ENCODE measurements around the gene SKIC2.
"Not testable (repeated sequence)": the region's sequence is repeated elsewhere in the genome, so short reads cannot be mapped to it uniquely, and the experiment has no call there.

The SKIC2 gene

GRCh38 chr6:31979238-31979898 lies 20.4 kb downstream of the SKIC2 start:
- POLR2A ChIA-PET: no interaction called here
- CTCF ChIA-PET: interaction anchor here (1.0 to 1.2 kb wide), 3 partner anchors 27 to 29 kb away, joined by 3 to 4 read pairs (median 3); no protein-coding TSS in a partner anchor
- TF ChIP-seq CTCF (IDR thresholded peaks at IDR 0.05; ENCODE audit: control extremely low read depth, extremely low read depth, low read depth, missing control alignments): no peak
- no peak for DNase-seq (ENCODE audit: extremely low spot score)

- CTCF ChIA-PET: interaction anchor here (1.0 to 1.2 kb wide), 2 partner anchors 28 to 29 kb away, joined by 3 to 4 read pairs; no protein-coding TSS in a partner anchor
- POLR2A ChIA-PET; DNase-seq (ENCODE audit: extremely low spot score): not testable (repeated sequence)
Observed at GRCh38 chr6:31980195-31980876, 21.4 kb downstream of the SKIC2 start.

- DNase-seq (ENCODE audit: extremely low spot score); POLR2A ChIA-PET: not testable (repeated sequence)
Observed at GRCh38 chr6:31980998-31981397, 22.0 kb downstream of the SKIC2 start.

GRCh38 chr6:31981744-31982143 lies 22.8 kb downstream of the SKIC2 start, which contains the start of gene C4A:
TSS of gene C4A (plus strand) at chr6:31982057. CDS start at chr6:31982108, 51 bp downstream.
- DNase-seq (ENCODE audit: extremely low spot score); POLR2A ChIA-PET; CTCF ChIA-PET: not testable (repeated sequence)

More at GRCh38 chr6:31980998-31981397, 22.0 kb downstream of the SKIC2 start:
- CTCF ChIA-PET: not testable (repeated sequence)

- POLR2A ChIA-PET; CTCF ChIA-PET; DNase-seq (ENCODE audit: extremely low spot score): not testable (repeated sequence)
Observed at GRCh38 chr6:31989363-31989762, 30.4 kb downstream of the SKIC2 start.

GRCh38 chr6:31994421-31994820 lies 35.4 kb downstream of the SKIC2 start:
- POLR2A ChIA-PET; DNase-seq (ENCODE audit: extremely low spot score); CTCF ChIA-PET: not testable (repeated sequence)

GRCh38 chr6:31996385-31996784 lies 37.4 kb downstream of the SKIC2 start:
- POLR2A ChIA-PET; DNase-seq (ENCODE audit: extremely low spot score); CTCF ChIA-PET: not testable (repeated sequence)

- POLR2A ChIA-PET; CTCF ChIA-PET; DNase-seq (ENCODE audit: extremely low spot score): not testable (repeated sequence)
Observed at GRCh38 chr6:32002546-32003268, 43.7 kb downstream of the SKIC2 start.

GRCh38 chr6:32003301-32003700 lies 44.3 kb downstream of the SKIC2 start:
- DNase-seq (ENCODE audit: extremely low spot score); POLR2A ChIA-PET; CTCF ChIA-PET: not testable (repeated sequence)

- DNase-seq (ENCODE audit: extremely low spot score); POLR2A ChIA-PET: not testable (repeated sequence)
Observed at GRCh38 chr6:32004393-32004792, 45.4 kb downstream of the SKIC2 start.

GRCh38 chr6:32004864-32005537 lies 46.0 kb downstream of the SKIC2 start:
- DNase-seq (ENCODE audit: extremely low spot score); POLR2A ChIA-PET; CTCF ChIA-PET: not testable (repeated sequence)

More at GRCh38 chr6:32004393-32004792, 45.4 kb downstream of the SKIC2 start:
- CTCF ChIA-PET: not testable (repeated sequence)

GRCh38 chr6:32005538-32005880 lies 46.5 kb downstream of the SKIC2 start:
- CTCF ChIA-PET; POLR2A ChIA-PET; DNase-seq (ENCODE audit: extremely low spot score): not testable (repeated sequence)

GRCh38 chr6:32005991-32006529 lies 47.1 kb downstream of the SKIC2 start:
- CTCF ChIA-PET, POLR2A ChIA-PET: not testable (repeated sequence)
- DNase-seq (ENCODE audit: extremely low spot score): peak; percentile 2

GRCh38 chr6:32007086-32007485 lies 48.1 kb downstream of the SKIC2 start:
- not testable (repeated sequence) for DNase-seq (ENCODE audit: extremely low spot score)

GRCh38 chr6:32008037-32008436 lies 49.1 kb downstream of the SKIC2 start:
- CTCF ChIA-PET; POLR2A ChIA-PET; DNase-seq (ENCODE audit: extremely low spot score): not testable (repeated sequence)

More at GRCh38 chr6:32007086-32007485, 48.1 kb downstream of the SKIC2 start:
- CTCF ChIA-PET, POLR2A ChIA-PET: not testable (repeated sequence)

GRCh38 chr6:32008616-32009015 lies 49.6 kb downstream of the SKIC2 start:
- POLR2A ChIA-PET; CTCF ChIA-PET; DNase-seq (ENCODE audit: extremely low spot score): not testable (repeated sequence)

GRCh38 chr6:32009537-32009936 lies 50.6 kb downstream of the SKIC2 start:
- POLR2A ChIA-PET; DNase-seq (ENCODE audit: extremely low spot score); CTCF ChIA-PET: not testable (repeated sequence)
